ENCODE data around the gene LRRC75A.

GRCh38 chr17:16439303-16439791 is 52.6 kb downstream of the LRRC75A start:
- TF ChIP-seq CTCF (IDR thresholded peaks at IDR 0.05; ENCODE audit: low read length) (no peak), EZH2 (IDR thresholded peaks at IDR 0.05; ENCODE audit: borderline replicate concordance, low read length) (no peak)
